ENCODE measurements around the gene MARCHF2.

- TF ChIP-seq CTCF (IDR thresholded peaks at IDR 0.05; ENCODE audit: poor library complexity, severe bottlenecking) (peak; percentile 73), RAD21 (conservative IDR thresholded peaks at IDR 0.05) (peak; percentile 40), POLR2AphosphoS5 (IDR thresholded peaks at IDR 0.05) (peak; percentile 54), MXI1 (conservative IDR thresholded peaks at IDR 0.05; ENCODE audit: poor library complexity, severe bottlenecking) (no peak)
Measured at GRCh38 chr19:8412783-8413628, at the start of gene MARCHF2.

All from neural cell (in vitro differentiated cells).